Measurements from ENCODE around the gene LARP4B. TPM values are rescaled to one million over a fixed set of nuclear protein-coding genes. Genes with fewer than 3 reads are reported as not detected.

LARP4B gene
- total RNA-seq, 1 donor from 2014 or later: 37.1 TPM

DNA sequence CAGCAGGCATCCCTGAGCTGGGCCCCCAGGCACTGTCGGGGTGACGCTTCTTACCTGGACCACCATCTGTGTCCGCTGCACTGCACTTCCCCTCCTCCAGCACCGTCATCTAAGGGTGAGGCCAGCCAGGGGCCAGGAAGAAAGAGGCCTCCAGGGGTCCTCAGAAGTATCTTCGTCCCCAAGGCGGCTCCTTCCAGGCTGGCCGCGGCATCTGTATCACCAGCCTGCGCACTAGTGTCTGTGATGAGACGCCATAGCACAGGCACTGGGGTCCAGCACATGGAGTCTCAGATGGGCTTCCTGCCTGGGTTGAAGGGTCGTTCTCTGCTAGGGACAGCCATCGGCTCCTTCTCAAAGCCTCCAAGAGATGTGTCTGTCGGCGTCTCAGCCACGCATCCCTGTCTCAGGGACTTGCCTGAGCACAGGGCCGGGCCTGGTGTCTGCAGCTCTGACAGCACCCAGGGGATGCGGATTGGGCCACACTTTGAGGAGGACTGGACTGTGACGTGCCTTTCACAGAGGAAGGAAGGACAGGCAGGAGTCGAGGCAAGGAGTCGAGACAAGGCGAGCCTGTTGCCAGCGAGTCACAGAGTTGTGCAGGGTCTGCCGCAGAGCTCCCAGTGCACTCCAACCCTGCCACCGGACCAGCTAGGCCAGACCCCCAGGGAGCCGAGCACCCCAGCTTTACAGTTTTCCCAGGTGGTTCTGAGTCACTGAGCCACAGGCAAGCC lies 140.5 kb downstream of the LARP4B start:
- peak; percentile 38 for DNase-seq (ENCODE audit: low spot score)
- no peak for ATAC-seq

DNA sequence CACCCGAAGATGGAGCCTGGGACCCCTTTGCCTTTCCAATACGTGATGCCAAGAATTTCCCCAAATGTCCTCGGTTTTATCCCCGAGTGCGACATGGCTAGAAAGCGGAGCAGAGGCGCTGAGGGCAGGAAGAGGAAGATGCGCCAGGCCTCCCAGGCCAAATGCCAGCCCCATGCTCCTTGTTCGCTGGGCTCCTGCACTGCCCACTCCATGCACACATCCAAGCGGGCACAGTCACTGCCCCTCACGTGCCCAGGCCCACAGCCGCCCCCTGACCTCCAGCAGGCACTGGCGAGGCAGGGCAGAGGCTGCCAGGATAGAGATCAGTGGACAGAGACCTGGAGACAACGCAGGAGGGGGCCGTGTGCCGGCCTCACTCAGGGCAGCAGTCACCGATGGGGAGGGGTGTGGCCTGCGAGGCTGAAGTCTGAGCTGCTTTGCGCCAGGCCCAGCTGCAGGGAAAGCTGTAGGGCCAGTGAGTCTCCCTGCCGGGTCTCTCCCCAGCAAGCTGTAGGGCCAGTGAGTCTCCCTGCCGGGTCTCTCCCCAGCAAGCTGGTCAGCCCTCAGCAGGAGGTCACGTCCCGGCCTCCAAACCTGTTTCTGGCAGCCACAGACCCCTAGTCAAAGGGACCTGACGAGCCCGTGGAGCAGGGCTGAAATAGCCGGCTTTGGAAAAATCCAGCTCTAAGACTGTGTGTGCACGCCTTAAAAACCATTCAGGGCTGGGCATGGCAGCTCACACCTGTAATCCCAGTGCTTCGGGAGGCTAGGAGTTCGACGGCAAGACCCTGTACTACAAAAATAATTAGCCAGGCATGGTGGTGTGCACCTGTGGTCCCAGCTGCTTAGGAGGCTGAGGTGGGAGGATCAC lies 141.4 kb downstream of the LARP4B start:
- DNase-seq (ENCODE audit: low spot score) (peak; percentile 33), ATAC-seq (no peak)

DNA sequence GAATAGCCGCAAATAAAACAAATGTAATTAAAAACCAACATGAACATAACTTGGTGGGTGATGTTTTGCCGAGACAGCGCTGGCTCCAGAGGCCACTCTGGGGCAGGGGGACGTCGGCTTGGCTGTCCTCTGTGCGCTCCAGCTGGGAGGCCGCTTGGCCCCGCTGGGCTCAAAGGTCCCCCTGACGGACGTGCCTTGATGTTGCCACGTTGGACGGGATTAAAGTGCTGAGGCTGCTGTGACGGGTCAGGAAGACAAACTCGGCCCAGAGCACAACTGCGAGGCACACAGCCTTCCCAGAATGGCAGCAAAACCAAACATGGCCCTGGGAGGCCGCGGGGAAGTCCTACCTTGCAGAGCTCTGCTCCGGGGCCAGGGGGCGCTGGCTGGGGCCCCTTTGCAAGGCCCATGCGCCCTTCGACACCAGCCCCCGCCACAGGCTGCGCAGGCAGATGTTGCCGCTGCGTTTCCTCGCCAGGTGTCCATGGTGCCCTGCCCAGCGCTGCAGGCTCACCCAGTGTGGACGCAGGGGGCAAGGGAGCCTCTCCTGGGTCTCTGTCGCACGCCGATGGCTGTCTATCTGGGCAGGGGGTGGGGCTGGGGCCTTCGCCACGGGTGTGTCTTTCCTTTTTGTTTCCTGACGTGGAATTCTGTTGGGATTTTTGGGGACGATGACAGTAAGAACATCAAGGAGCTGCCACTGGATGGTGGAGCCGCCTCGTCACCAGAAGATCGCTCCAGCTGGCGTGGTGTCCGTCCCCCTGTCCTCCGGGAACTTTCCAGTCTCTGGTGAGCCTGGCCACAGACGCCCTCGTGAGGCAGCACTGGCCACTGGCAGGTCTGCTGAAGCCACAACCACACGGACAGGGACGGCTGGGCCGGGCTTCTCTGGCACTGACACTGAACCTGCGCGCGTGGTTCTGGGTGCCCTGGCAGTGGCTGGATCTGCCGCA lies 142.4 kb downstream of the LARP4B start:
- peak; percentile 39 for DNase-seq (ENCODE audit: low spot score)
- peak; percentile 28 for ATAC-seq

DNA sequence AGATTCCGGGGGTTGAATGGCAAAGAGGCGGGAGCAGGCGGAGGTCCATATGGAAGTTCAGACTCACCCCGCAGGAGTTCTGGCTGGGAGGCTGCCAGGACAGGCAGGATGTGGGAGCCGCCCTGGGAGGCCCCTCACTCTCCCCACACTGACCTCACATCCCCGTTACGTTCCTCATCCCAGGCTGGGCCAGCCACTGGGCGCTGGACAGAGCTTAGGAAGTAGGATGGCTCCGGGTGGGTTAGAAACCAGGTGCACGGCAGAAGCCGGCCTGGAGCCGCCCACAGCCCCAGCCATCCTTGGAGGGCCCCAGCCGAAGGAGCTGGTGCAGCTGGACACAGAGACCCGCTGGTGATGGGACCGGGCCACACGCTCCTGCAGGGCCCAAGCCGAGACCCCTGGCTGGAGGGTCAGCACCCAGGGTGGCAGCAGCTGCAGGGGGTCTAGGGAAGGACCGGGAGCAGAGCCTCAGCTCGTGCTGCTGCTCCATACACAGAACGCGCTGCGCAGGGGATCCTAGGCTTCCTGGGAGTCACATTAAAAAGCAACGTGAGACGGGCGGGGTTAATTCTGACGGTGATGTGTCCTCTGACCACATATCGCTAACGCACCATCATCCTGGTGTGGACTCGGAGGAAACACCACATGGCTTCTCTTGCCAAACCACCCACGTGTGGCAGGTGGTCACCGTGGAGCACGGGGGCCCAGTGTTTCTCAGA lies 143.4 kb downstream of the LARP4B start:
- ATAC-seq: no peak

DNA sequence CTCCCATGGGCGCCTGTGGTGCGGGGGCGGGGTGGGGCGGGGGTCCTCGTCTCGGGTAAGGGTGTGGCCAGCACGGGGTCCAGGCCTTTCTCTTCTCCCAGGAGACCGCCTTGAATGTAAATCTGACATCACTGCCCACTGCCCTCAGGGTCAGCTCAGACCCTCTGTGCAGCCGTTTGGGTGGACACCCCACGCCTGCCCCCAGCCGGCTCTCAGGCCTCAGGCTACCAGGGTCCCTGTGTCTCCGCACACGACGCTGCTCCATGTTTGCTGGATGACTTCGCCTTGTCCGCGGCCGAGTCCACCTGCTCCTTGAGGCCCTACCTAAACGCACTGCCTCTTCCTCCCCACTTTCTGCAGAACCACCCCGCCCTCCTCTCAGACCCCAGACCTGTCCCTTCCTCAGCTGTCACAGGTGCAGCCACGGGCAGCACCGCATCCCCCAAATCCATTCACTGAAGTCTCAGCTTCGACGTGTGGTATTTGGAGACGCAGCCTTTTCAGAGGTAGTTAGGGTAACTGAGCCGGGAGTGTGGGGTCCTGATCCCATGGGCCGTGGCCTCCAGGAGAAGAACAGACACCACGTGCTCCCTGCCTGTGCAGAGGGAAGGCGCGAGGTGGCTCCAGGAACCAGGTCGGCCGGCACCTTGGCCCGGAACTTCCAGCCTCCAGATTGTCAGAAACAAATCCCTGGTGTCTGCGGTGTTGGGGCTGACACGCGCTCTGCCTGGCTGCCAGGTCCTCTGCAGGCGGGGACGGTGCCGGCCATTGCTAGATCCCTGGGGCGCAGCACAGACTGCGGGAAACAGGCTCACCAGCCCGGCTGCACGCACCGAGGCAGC lies 144.7 kb downstream of the LARP4B start:
- peak; percentile 37 for DNase-seq (ENCODE audit: low spot score)
- no peak for ATAC-seq

More for the DNA sequence above, 143.4 kb downstream of the LARP4B start:
- DNase-seq (ENCODE audit: low spot score): peak; percentile 41

DNA sequence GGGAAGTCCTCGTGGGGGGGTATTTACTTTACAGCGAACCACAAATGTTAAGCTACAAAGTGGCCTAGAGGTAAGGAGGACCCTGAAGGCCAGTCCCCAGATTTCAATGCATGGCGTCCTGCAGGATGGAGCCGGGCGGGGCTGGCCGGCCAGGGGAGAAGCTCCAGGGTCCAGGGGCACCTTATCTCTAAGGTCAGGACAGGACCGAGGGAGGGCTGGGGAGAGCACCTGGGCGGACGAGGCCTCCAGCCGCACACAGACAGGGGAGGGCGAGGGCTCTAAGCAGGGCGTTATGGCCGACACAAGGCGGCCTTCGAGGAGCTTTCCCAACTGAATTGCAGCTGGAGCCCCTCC lies 145.7 kb downstream of the LARP4B start:
- peak; percentile 33 for DNase-seq (ENCODE audit: low spot score)
- ATAC-seq: no peak

DNA sequence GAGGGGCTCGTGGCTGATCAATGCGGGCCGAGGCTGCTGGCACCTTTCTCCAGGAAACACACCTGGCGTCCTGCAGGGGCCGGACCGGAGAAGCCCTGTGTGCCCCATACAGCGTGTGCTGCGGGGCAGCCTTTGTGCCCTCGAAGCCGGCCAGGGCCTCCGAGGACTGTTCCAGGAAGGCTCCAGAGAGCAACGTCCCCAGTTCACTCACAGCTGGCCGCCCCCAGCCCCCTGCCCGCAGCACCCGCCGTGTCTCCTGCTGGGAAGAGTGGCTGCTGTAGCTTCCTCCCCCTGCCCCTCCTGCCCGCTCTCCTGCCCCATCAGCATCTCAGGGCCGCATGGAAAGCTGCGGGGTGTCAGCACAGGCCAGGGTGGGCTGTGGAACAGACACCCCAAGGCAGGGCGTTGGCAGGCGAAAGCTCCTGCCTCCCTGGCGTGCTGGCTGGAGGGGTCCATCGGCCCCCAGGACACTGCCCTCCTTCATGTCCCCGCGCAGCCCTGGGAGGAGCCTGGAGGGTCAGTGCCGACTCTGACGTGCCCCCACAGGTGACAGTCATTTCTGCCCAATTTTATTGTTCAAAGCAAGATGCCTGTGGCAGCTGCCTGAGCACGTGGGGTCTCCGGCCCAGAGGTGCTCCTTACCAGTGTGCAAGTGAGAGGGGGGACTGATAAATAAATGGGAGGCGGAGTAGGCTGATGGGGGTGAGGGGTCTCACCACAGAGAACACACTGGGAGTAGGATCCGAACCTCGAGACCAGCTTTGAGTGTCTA lies 146.2 kb downstream of the LARP4B start:
- peak; percentile 35 for DNase-seq (ENCODE audit: low spot score)
- ATAC-seq: peak; percentile 56

DNA sequence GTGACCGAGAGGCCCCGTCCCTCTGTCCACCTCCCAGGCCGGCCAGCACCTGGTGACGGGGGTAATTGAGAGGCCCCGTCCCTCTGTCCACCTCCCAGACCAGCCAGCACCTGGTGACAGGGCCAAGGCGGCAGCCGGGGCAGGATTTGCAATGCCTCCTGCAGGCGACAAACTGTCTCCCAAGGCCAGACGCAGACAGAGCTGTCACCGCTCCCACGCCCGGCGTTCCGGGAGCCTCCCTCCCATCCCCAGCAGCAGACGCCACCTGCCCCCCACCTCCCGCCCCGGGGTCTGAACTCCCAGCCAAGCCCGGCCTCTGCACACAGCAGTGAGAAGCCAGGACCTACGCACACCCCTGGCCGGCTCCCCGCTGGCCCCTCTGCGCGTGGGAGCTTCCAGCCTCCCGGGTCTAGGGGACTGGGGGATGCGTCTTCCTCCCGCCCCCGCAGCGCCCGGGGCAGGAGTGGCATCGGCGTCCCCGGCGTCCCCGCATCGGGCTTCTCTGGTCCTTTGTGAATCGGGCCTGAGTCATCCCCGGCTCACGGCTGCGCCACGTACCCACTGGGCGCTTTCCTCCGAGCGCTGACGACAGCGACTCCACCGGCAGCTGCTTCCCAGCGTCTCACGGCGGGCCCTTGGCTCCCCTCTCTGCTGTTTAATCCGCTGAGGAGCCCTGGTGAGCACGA lies 147.0 kb downstream of the LARP4B start:
- ATAC-seq: peak; percentile 74

DNA sequence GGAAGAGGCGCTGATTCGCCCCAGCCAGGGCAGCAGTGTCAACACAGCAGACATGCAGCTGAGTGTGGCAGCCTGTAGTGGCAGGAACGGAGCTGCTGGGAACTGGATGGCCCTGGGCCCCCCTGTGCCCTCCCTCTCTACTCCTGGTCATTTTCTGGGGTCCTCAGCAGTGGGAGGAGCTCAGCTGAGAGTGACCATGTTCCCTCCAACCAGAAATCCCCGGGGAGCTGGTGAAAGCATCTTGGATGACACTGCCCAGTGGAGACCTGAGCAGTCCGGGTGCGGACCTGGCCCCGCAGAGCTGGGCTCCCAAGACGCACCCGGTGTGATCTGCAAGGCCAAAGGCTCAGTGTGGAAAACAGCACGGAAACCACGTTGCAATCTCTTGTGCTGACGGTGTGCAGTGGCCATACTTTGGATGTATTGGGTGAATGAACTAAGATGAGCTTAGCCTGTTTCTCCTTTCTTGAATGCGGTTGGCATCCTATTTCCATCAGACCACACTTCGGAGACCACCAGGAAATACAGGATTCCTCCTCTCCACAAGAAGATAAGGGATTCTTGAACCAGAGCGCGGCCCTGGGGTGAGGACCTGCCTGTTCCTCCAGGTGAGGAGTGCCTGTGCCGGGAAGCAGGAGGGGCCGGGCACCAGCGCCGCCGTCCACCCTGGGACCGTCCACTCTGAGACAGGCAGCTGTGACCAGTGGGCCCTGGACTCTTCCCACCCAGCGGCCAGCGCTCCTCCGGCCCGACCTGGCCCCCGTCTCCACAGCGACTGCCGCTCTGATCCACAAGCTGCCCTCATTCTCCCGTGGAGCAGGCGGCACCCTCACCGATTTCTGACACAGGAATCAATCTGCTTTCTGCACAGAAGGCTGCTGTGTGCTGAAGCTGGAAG lies 148.5 kb downstream of the LARP4B start:
- peak; percentile 36 for DNase-seq (ENCODE audit: low spot score)
- no peak for ATAC-seq

More for the DNA sequence above, 147.0 kb downstream of the LARP4B start:
- DNase-seq (ENCODE audit: low spot score): peak; percentile 45

DNA sequence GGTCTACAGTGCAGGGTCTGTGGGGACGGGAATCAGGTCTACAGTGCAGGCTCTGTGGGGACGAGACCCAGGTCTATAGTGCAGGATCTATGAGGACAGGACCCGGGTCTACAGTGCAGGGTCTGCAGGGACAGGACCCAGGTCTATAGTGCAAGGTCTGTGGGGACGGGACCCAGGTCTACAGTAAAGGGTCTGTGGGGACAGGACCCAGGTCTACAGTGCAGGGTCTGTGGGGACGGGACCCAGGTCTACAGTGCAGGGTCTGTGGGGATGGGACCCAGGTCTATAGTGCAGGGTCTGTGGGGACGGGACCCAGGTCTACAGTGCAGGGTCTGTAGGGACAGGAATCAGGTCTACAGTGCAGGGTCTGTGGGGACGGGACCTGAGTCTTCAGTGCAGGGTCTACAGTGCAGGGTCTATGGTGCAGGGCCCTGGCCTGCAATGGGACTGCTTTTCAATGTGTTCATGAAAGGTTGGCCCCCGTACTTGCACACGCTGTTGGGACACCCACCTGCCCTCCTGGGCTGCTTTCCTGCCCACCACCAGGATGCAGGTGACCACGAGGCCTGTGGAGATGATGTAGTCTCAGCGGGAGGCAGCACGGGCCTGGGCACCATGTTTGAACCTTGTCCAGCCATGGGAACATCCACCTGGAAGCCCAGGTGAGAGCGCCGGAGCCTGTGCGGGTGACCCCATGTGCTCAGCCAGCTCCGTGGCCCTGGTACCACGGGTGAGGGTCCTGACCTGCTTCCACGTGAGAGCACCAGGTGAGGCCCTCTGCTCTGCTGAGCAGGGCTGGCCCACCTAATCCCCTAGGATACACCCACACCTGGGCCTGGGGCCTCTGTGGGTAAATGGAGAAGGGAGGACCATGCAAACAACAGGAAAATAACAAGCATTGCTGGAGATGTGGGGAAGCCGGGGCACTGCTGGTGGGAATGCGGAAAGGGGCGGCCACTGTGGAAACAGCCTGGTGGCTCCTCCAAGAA lies 150.7 kb downstream of the LARP4B start:
- no peak for DNase-seq (ENCODE audit: low spot score)
- no peak for ATAC-seq

DNA sequence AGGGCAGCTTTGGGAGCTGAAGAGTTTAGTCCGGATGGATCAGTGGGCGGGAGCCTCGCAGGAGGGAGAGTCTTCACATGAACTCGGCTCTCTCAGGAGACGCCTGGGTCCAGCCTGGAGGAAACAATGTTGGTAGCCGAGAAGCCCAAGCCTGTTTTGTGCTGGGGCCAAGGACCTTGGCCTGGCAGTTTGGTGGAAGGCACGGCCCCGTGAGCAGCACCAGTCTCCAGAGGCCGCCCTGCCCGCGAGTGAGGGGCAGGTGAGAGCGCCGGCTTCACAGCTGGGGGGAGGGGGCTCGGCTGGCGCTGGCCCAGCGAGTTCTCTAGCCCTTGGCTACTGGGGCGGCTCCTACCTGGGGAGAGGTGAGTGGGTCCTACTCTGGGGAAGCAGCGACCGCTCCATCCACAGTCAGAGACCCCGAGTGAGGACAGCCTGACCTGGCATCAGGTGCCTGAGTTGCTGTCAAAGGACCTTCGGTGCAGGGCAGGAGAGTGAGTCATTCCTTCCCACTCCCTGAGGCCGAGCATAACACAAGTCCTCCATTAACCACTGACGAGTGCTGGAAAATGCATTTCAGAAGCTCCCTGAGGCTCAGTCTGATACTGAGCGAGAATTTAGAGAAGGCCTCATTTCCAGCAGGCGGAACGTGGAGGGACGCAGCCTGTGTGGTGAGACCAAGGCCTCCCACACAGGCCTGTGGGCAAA lies 152.7 kb downstream of the LARP4B start:
- DNase-seq (ENCODE audit: low spot score) (no peak), ATAC-seq (no peak)

DNA sequence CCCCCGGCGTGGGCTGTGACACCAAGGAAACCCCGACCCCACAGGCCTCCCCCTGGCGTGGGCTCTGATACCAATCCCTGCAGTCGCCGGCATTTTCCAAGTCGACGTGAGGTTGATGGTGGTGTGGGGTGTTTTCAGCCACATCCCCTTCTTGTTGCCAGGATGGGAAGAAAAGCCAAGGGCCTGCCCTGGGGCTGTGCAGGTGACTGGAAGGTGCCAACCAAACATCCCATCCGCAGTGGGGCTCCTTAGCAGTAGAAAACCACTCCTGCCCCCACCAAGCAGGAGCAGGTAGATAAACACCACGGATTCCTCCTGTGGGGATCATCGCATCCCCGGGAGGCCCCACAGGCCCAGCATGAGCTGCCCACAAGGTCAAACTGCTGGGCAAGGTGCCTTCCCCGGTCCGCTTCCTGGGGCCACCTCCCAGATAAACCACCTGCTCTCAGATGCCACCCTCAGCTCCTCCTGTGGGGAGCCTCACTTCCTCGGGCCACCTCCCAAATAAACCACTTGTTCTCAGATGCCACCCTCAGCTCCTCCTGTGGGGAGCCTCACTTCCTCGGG lies 153.5 kb downstream of the LARP4B start:
- ATAC-seq (no peak), DNase-seq (ENCODE audit: low spot score) (no peak)

DNA sequence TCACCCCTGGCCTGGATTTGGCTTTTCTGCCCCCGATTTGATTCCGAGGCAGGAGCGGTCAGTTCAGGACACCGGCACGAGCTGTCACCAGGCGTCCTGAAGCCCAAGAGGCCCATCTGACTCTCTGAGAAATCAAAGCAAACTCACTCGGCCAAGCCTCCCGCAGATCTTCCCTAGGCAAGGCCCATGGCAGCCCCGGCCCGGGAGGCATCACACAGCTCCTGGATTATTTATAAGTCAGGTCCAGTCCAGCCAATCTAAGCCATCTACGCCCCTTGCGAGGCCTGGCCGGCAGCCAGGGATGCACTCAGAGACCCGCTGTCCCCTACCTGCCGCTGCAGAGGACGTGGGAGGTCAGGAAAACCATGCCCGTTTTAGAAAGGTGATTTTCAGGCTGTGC lies 154.7 kb downstream of the LARP4B start:
- DNase-seq (ENCODE audit: low spot score) (no peak), ATAC-seq (no peak)

DNA sequence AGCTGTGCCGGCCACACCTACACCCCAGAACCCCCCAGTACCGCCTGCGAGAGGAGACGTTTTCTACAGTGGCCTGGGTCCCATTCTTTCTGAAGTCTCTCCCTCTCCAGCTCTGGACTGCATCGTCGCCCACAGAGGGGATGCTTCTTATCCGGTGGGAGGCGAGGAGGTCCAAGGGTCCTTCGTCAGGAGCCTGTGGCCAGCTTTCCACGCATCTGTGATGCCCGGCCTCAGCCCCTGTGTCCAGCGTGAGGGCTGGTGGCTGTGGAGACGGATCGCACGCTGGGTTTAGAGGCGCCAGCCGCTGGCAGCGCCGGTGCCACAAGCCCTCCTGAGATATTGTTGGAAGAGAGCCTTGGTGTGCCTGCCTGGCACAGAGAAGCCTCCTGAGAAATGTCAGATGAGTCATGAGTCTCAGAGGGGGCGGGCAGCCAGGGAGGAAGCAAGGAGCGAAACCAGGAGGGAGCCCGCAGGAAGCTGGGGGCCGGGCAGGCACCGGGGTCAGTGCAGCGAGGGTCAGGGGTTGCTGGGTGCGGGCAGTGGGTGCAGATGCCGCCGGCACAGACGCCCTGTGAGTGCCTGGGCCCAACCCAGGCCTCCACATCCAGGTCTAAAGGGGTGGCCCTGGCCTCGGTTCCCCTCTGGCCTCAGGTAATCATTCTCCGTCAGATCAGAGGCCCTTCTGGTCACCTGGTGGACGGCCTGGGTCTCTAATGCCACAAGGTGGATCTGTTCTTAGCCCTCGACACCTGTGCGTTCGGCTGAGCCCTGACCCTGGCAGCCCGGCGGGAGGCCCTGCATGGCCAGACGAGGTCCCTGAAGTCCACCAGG lies 156.0 kb downstream of the LARP4B start:
- DNase-seq (ENCODE audit: low spot score) (no peak), ATAC-seq (no peak)

All from left lobe of liver (tissue), 2 donors.